Skeletal muscle tissue (tissue), 5 donors: ENCODE results near the gene IP6K3. TPM values are rescaled to one million over a fixed set of nuclear protein-coding genes. Genes with fewer than 3 reads are reported as not detected.

Experiments
- H3K27ac ChIP-seq: one replicate; pipeline ENCODE4 v1.7.0; 2013; ENCODE audit warnings: mild to moderate bottlenecking, low read depth, low read length, inconsistent platforms
- H3K27me3 ChIP-seq, 3 donors: one replicate each; pipeline ENCODE4 v1.7.0; 2013; ENCODE audit warnings: low read length in 3 of 3; ENCODE audit not compliant: control insufficient read depth in 3 of 3, insufficient read depth in 3 of 3
- H3K36me3 ChIP-seq, 3 donors: one replicate each; pipeline ENCODE4 v1.7.0; 2013; ENCODE audit warnings: low read length in 3 of 3; ENCODE audit not compliant: control insufficient read depth in 3 of 3, insufficient read depth in 3 of 3
- H3K4me1 ChIP-seq, 3 donors: one replicate each; pipeline ENCODE4 v1.7.0; 2013; ENCODE audit warnings: low read length in 3 of 3, mild to moderate bottlenecking in 3 of 3; ENCODE audit not compliant: control insufficient read depth in 3 of 3, insufficient read depth in 3 of 3
- H3K4me3 ChIP-seq, 3 donors: one replicate each; pipeline ENCODE4 v1.7.0; 2013; ENCODE audit warnings: low read length in 3 of 3
- H3K9ac ChIP-seq, 3 donors: one replicate each; pipeline ENCODE4 v1.7.0; 2013; ENCODE audit warnings: low read length in 3 of 3, mild to moderate bottlenecking in 3 of 3, moderate library complexity in 2 of 3, low read depth in 1 of 3
- H3K9me3 ChIP-seq, 3 donors: one replicate each; pipeline ENCODE4 v1.7.0; 2013; ENCODE audit warnings: low read length in 3 of 3; ENCODE audit not compliant: control insufficient read depth in 3 of 3
- small RNA-seq: library from RNA; depleted of rRNA; stranded (forward); fragments of <200 nt; gene quantifications from one replicate; pipeline ENCODE3, GENCODE V24; 2014
- total RNA-seq: library from RNA; depleted of rRNA; stranded (reverse); fragments of >200 nt; gene quantifications from one replicate; pipeline ENCODE4 v1.2.3, GENCODE V29; 2014
- donor health status: Osteomylitis.

IP6K3 gene
- total RNA-seq, 1 donor from 2014 or later, result 13.6 TPM

DNA sequence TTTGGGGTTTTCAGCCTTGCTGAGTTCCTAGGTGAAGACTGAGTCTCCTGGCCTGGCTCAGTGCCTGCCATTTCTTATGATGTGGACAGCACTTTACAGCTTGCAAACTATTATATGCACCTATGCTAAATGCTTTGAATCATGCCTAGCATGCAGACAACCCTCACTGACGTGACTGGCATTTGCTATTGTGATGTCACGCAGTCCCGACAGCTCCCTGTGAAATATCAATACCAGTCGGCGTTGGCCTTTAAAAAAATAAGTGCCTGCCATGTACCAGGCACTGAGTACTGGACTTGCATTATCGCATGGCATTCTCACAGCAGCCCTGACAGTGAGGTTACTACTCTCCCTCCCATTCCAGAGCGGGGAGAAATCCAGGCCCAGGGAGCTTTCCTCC lies 70.7 kb downstream of the IP6K3 start:
- Histone ChIP-seq H3K36me3 (peaks cover 0 to 12% (median 11%) of the 10 kb centered on the region in 3 donors), H3K9ac (no peak overlapping the region), H3K27ac (no peak overlapping the region), H3K27me3 (peaks cover 0 to 3% (median 0%) of the 10 kb centered on the region in 3 donors), H3K4me3 (no peak overlapping the region), H3K9me3 (no peaks in the 10 kb centered on the region), H3K4me1 (peaks cover 0 to 10% (median 3%) of the 10 kb centered on the region in 3 donors)

DNA sequence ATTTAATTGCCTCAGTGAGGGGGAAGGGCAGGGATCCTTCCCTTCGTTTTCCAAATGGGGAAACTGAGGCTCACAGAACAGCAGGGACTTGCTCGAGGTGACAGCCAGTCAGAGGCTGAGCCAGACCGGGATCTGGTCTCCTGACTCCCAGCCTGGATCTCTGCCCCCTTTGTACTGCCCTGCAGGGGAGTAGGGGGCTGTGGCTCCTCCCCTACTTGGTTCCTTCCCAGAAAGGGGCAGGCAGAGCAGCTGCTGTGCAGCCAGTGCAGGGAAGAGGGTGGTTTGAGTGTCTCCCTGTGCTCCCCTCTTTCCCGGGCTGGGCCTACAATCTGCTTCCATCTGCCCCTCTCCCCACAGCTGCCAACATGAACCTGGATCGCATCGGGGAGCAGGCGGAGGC lies 72.9 kb downstream of the IP6K3 start:
- Histone ChIP-seq H3K27ac (no peak overlapping the region), H3K4me1 (peaks cover 0 to 10% (median 3%) of the 10 kb centered on the region in 3 donors), H3K36me3 (peaks cover 0 to 14% (median 8%) of the 10 kb centered on the region in 3 donors), H3K27me3 (peaks cover 0 to 1% (median 0%) of the 10 kb centered on the region in 3 donors), H3K9me3 (no peaks in the 10 kb centered on the region), H3K4me3 (no peak overlapping the region), H3K9ac (no peak overlapping the region)

- H3K27me3 ChIP-seq, result no peaks in the 10 kb centered on the region
- H3K9ac ChIP-seq, result no peak overlapping the region
- peaks cover 0 to 10% (median 3%) of the 10 kb centered on the region in 3 donors for H3K4me1 ChIP-seq
- H3K36me3 ChIP-seq, result peaks cover 0 to 14% (median 8%) of the 10 kb centered on the region in 3 donors
- no peaks in the 10 kb centered on the region for H3K9me3 ChIP-seq
- H3K4me3 ChIP-seq, result no peak overlapping the region
- no peak overlapping the region for H3K27ac ChIP-seq
These were observed 73.9 kb downstream of the IP6K3 start for GRCh38 chr6:33672808-33673207.

- Histone ChIP-seq H3K9me3 (no peaks in the 10 kb centered on the region), H3K9ac (no peak overlapping the region), H3K36me3 (peaks cover 0 to 10% (median 10%) of the 10 kb centered on the region in 3 donors), H3K4me3 (no peak overlapping the region), H3K27me3 (no peaks in the 10 kb centered on the region), H3K27ac (no peak overlapping the region), H3K4me1 (peaks cover 0 to 10% (median 3%) of the 10 kb centered on the region in 3 donors)
These were observed 75.0 kb downstream of the IP6K3 start for GRCh38 chr6:33671744-33672072.

Small RNA genes within 50 kb of the gene (small RNA-seq; reads per million reads assigned to genes)
- not detected for gene MIR3934

Other genes with a start within 250 kb of the IP6K3 start
- 9.9 TPM for gene BAK1, start 166.6 kb downstream of the IP6K3 start, total RNA-seq
- 4.7 TPM for gene ITPR3, start 125.6 kb downstream of the IP6K3 start, total RNA-seq
- gene UQCC2, start 35.2 kb downstream of the IP6K3 start, total RNA-seq, result 26.1 TPM
- gene LEMD2, start 42.2 kb upstream of the IP6K3 start, total RNA-seq, result 21.9 TPM
- gene MLN, start 57.1 kb upstream of the IP6K3 start, total RNA-seq, result not detected